Measurements from ENCODE around the gene ASCL3.
"Not testable (repeated sequence)": the region's sequence is repeated elsewhere in the genome, so short reads cannot be mapped to it uniquely, and the experiment has no call there.

The ASCL3 gene

DNA sequence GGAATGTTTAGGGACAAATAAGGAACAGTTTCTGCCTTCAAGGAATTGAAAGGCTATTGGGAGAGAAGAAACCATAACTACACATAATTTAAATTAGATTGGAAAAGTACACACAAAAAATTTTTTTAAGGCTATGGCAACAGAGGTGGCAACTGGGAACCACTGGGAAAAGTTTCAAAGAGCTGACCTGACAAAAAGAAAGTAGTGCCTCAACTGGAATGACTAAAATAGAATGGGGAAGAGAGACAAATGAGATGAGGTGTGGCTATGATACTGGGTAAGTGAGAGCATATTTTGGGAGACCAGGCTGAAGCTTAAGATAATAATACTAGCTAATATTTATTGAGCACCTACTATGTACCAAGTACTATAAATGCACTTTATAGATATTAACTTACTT lies 34.7 kb downstream of the ASCL3 start:
- DNase-seq = no peak

DNA sequence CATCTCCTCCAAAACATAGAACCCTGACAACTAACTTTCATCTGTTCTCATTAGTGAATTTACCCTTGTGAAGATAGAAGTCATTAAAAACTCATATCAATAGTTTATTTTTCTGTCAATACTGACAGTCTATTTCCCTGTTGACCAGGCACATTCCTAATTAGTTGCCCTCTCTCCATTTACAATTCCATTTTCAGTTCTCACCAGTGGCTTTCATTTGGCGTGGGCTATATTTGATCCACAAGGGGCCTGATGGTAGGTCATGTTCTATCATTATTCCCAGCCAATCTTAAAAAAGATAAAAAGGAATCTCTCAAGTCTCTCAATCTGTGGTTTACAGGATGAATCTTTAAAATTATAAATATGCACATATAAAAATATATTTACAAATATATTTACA lies 35.7 kb downstream of the ASCL3 start:
- no peak for DNase-seq

DNA sequence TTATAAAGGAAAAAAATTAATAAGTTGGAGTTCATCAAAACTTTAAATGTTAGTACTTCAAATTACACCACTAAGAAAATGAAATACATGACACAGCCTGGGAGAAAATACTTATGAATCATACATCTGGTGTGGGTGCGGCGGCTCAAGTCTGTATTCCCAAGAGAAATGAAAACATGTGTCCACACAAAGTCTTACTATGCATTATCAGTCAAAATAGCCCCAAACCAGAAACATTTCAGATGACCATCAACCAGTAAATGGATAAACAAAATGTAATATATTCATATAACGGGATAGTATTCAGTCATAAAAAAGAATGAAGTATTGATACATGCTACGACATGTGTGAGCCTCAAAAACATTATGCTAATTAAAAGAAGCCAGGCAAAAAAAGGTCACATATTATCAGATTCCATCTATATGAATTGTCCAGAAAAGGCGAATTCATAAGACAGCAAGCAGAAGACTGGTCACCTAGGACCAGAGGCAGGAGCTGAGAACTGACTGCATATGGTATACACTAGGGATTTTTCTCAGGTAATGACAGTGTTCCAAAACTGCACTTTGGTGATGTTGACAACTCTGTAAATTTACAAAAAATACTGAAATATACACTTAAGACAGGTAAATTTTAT lies 37.2 kb downstream of the ASCL3 start:
- no peak for DNase-seq

DNA sequence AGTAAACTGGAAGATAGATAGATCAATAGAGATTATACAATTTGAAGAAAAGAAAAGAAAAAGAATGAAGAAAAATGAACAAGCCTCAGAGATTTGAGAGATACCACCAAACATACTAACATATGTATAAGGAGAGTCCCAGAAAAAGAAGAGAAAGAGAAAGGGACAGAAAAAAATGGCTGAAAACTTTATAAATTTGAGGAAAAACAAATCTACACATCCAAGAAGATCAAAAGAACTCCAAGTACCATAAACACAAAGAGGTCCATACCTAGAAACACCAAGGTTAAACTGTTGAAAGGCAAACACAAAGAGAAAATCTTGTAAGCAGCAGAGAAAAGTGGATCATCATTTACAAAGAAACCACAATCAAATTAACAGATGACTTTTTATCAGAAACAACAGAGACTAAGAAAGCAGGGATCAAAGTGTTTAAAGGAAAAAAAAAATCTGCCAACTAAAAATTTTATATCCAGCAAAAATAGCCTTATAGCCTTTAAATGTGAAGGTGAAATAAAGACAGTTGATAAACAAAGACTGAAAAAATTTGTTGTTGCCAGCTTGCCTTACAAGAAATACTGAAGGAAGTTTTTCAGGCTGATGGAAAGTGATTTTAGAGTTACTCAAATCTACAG lies 43.6 kb downstream of the ASCL3 start:
- no peak for DNase-seq

DNA sequence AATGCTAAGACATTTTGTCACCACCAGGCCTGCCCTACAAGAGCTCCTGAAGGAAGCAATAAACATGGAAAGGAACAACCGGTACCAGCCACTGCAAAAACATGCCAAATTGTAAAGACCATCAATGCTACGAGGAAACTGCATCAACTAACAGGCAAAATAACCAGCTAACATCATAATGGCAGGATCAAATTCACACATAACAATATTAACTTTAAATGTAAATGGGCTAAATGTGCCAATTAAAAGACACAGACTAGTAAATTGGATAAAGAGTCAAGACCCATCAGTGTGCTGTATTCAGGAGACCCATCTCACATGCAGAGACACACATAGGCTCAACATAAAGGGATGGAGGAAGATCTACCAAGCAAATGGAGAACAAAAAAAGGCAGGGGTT lies 51.6 kb downstream of the ASCL3 start:
- DNase-seq = not testable (repeated sequence)

Data from inflammatory macrophage treated with lipopolysaccharide for 1 hour (primary cell).